ENCODE measurements around the gene CYB561A3. TPM values are rescaled to one million over a fixed set of nuclear protein-coding genes. Genes with fewer than 3 reads are reported as not detected.

CYB561A3 gene
- polyA plus RNA-seq, 2 of the 4 experiments (the other 2 are of a cell fraction) = 50.8 to 56.9 TPM

DNA sequence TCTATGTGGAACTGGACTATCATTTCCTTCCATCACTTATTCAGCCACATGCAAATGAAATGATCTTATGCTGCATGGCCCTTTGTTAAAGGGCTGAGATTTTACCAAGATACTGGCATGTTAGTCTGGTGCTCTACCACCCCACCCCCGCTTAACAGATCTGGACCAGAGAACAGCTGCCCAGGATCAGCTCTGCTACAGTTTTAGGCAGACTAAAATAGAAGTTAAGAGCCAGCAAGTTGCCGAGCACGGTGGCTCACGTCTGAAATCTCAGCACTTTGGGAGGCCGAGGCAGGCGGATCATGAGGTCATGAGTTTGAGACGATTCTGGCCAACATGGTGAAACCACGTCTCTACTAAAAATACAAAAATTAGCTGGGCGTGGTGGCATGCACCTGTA, 33.3 kb downstream of the CYB561A3 start:
- POLR2A ChIA-PET = no interaction called here
- no peak for DNase-seq (ENCODE audit: low read depth in 1 of 2, low spot score in 1 of 2)
- H3K4me1 ChIP-seq = peaks cover 13% of the 10 kb centered on the region
- no peaks in the 10 kb centered on the region for H3K9me3 ChIP-seq
- CTCF ChIA-PET = interaction anchor here (1.4 to 5.6 kb wide), 5 partner anchors 8 to 64 kb away, joined by 3 to 41 read pairs (median 6); partner anchors contain the start of gene TMEM216
- 90% methylated on average over 9 of the region's 9 CpGs for WGBS (ENCODE audit: missing lambda C conversion rate)
- H3K27ac ChIP-seq = no peak overlapping the region
- TF ChIP-seq, protein P1, sequence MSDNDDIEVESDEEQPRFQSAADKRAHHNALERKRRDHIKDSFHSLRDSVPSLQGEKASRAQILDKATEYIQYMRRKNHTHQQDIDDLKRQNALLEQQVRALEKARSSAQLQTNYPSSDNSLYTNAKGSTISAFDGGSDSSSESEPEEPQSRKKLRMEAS (IDR thresholded peaks at IDR 0.05) = no peak
- no peak for TF ChIP-seq RFX5 (IDR thresholded peaks at IDR 0.05)
- TF ChIP-seq PHF8 (IDR thresholded peaks at IDR 0.05; ENCODE audit: borderline replicate concordance, low read depth) = no peak
- TF ChIP-seq HEYL (CRISPR knock-in tag; IDR thresholded peaks at IDR 0.05) = no peak
- no peak for TF ChIP-seq EP300 (IDR thresholded peaks at IDR 0.05)
- TF ChIP-seq, protein P2, sequence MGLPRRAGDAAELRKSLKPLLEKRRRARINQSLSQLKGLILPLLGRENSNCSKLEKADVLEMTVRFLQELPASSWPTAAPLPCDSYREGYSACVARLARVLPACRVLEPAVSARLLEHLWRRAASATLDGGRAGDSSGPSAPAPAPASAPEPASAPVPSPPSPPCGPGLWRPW (IDR thresholded peaks at IDR 0.05) = no peak
- no peak for FAIRE-seq
- H3K4me2 ChIP-seq = no peak overlapping the region
- ATAC-seq = no peak
- H3K4me3 ChIP-seq = no peak overlapping the region

DNA sequence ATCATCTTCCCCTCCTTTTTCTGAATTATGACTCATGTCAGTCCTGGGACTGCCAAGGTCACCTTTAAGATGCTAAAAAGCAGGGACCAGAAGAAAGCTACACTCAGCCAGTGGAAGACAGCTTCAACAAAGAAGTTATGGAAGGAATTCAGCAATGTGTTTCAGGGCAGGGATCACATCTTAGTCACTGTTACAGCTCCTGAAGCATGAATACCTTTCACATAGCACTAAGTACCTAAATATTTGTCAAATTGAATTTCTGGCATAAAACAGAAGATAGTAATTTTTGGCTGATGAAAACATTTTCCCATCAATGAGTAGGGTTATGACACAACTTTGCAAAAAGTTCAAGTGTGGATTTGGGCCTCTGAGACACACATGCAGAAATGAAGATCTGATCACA, 34.0 kb downstream of the CYB561A3 start:
- no peak overlapping the region for H3K27ac ChIP-seq
- no peak overlapping the region for H3K4me3 ChIP-seq
- TF ChIP-seq RAD21 (conservative IDR thresholded peaks at IDR 0.05 in 1 of 2, IDR thresholded peaks at IDR 0.05 in 1 of 2) (no peak), ZFP36 (IDR thresholded peaks at IDR 0.05; ENCODE audit: borderline replicate concordance, partially characterized antibody) (no peak), EHF (CRISPR knock-in tag; IDR thresholded peaks at IDR 0.05) (no peak), TP53 (CRISPR knock-in tag; IDR thresholded peaks at IDR 0.05) (no peak), KDM1A (IDR thresholded peaks at IDR 0.05; ENCODE audit: low read depth) (no peak), ZNF302 (CRISPR knock-in tag; IDR thresholded peaks at IDR 0.05) (no peak), POLR2A (IDR thresholded peaks at IDR 0.05; ENCODE audit: low read length) (no peak)
- TF ChIP-seq, protein P3, sequence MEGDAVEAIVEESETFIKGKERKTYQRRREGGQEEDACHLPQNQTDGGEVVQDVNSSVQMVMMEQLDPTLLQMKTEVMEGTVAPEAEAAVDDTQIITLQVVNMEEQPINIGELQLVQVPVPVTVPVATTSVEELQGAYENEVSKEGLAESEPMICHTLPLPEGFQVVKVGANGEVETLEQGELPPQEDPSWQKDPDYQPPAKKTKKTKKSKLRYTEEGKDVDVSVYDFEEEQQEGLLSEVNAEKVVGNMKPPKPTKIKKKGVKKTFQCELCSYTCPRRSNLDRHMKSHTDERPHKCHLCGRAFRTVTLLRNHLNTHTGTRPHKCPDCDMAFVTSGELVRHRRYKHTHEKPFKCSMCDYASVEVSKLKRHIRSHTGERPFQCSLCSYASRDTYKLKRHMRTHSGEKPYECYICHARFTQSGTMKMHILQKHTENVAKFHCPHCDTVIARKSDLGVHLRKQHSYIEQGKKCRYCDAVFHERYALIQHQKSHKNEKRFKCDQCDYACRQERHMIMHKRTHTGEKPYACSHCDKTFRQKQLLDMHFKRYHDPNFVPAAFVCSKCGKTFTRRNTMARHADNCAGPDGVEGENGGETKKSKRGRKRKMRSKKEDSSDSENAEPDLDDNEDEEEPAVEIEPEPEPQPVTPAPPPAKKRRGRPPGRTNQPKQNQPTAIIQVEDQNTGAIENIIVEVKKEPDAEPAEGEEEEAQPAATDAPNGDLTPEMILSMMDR (IDR thresholded peaks at IDR 0.05) = no peak
- no peak for FAIRE-seq
- H3K9me3 ChIP-seq = no peaks in the 10 kb centered on the region
- POLR2A ChIA-PET = no interaction called here
- no peak overlapping the region for H3K4me2 ChIP-seq
- H3K4me1 ChIP-seq = peaks cover 13% of the 10 kb centered on the region
- DNase-seq (ENCODE audit: low read depth in 1 of 2, low spot score in 1 of 2) = no peak
- no peak for ATAC-seq
- CTCF ChIA-PET = interaction anchor here (0.9 to 5.6 kb wide), 7 partner anchors 9 to 189 kb away, joined by 3 to 41 read pairs (median 5); partner anchors contain the start of gene TMEM216

DNA sequence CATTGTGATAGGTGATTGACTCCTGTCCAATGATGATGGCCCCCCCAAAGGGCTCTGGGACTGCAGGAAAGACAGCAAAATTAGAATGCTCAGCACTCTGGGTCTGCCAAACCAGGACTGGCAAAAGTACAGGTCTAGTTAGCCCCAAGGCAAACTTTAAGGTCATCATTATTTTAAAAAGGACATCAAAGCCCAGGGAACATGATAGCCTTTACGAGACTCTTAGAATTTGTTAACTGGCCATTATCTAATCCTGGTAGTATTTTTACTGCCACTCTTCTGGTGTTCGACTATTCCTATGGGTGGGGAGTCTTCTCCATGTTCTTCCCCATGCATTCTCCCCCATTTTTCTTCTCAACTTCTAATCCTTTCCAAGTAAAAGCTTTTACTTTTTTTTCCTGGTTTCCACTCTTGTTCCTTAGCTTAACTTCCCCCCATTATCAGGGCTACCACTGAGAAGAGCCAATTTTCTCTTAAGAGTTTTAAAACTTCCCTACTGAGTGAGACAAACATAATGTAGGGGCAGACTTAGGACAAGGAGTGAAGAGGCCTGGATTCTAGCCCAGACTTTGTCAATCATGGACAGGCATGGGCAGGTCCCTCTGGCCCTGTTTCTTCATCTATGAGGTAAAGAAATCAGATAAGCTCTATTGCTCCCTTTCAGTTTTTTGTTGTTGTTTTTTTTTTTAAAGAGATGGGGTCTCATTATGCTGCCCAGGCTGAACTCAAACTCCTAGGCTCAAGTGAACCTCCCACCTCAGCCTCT, 35.9 kb downstream of the CYB561A3 start:
- ATAC-seq (no peak), DNase-seq (ENCODE audit: low read depth in 1 of 2, low spot score in 1 of 2) (no peak), FAIRE-seq (no peak)
- Histone ChIP-seq H3K9me3 (no peaks in the 10 kb centered on the region), H3K27ac (no peak overlapping the region), H3K4me3 (no peak overlapping the region), H3K4me2 (no peak overlapping the region), H3K4me1 (peaks cover 3% of the 10 kb centered on the region; the same call in 2 of the 3 replicates)
- ChIA-PET CTCF (interaction anchor here (0.9 to 3.7 kb wide), 4 partner anchors 11 to 60 kb away, joined by 3 to 19 read pairs (median 4); partner anchors contain the start of gene VWCE), POLR2A (no interaction called here)
- no peak for TF ChIP-seq NPAS2 (CRISPR knock-in tag; IDR thresholded peaks at IDR 0.05; ENCODE audit: borderline replicate concordance)
- 94% methylated on average over 2 of the region's 2 CpGs for WGBS (ENCODE audit: missing lambda C conversion rate)

DNA sequence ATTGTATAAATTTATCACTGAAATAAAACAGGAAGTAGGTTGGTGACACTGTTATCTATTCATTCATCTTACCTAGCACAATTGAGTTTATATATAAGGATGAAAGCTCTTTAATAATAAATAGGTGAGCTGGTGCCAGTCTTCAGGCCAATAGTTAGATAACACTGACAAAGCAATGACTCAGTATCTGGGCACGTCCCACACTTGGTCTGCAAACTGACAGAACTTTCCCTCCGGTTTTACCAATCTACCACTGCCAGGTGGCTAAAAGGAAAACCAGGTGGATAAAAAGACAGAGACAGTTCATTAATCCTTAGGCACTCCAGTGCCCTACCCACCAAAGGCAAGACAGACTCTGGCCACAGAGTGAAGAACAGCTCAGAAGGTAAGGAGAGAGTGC, 46.4 kb downstream of the CYB561A3 start:
- FAIRE-seq (no peak), DNase-seq (ENCODE audit: low read depth in 1 of 2, low spot score in 1 of 2) (no peak), ATAC-seq (no peak)
- ChIA-PET POLR2A (no interaction called here), CTCF (interaction anchor here (2.5 kb wide), 1 partner anchor 21 kb away, joined by 10 read pairs; no protein-coding TSS in a partner anchor)
- no peaks in the 10 kb centered on the region for H3K4me1 ChIP-seq
- no peak overlapping the region for H3K27ac ChIP-seq
- WGBS (ENCODE audit: missing lambda C conversion rate) = 95% methylated on average over 2 of the region's 2 CpGs
- no peak overlapping the region for H3K4me3 ChIP-seq
- H3K9me3 ChIP-seq = no peaks in the 10 kb centered on the region
- no peak overlapping the region for H3K4me2 ChIP-seq
- TF ChIP-seq JUN (IDR thresholded peaks at IDR 0.05) (no peak), ESRRA (IDR thresholded peaks at IDR 0.05; ENCODE audit: borderline replicate concordance, low read length) (no peak), CBX8 (IDR thresholded peaks at IDR 0.05) (no peak)

Data from A549 (cell line).